Measurements from ENCODE around the gene ATXN7L1. TPM values are rescaled to one million over a fixed set of nuclear protein-coding genes. Genes with fewer than 3 reads are reported as not detected.

Gene ATXN7L1
- total RNA-seq, 2 donors from 2014 or later, result 9.5 to 9.7 TPM

- intact Hi-C loops (cut with DNase I), result loop anchor here in 1 of 2 donors (10.0 kb wide), 1 partner anchor 177 kb away; no protein-coding TSS in a partner anchor
- peak; percentile 0 for DNase-seq (ENCODE audit: low spot score)
Measured at GRCh38 chr7:105677410-105677730, 199.0 kb downstream of the ATXN7L1 start.

- intact Hi-C loops (cut with DNase I), result loop anchor here in 1 of 2 donors (10.0 kb wide), 1 partner anchor 179 kb away; no protein-coding TSS in a partner anchor
- peak; percentile 76 for DNase-seq (ENCODE audit: low spot score)
Measured at GRCh38 chr7:105675934-105676371, 200.4 kb downstream of the ATXN7L1 start.

GRCh38 chr7:105674200-105674920 is 202.0 kb downstream of the ATXN7L1 start:
- intact Hi-C loops (cut with DNase I), result loop anchor here in 1 of 2 donors (10.0 kb wide), 1 partner anchor 180 kb away; no protein-coding TSS in a partner anchor
- DNase-seq (ENCODE audit: low spot score), result peak; percentile 44

GRCh38 chr7:105673367-105674084 is 202.9 kb downstream of the ATXN7L1 start:
- intact Hi-C loops (cut with DNase I), result loop anchor here in 1 of 2 donors (10.0 kb wide), 1 partner anchor 181 kb away; no protein-coding TSS in a partner anchor
- no peak for DNase-seq (ENCODE audit: low spot score)

- intact Hi-C loops (cut with DNase I), result loop anchor here in 1 of 2 donors (10.0 kb wide), 1 partner anchor 182 kb away; no protein-coding TSS in a partner anchor
- DNase-seq (ENCODE audit: low spot score), result no peak
Measured at GRCh38 chr7:105672801-105673200, 203.6 kb downstream of the ATXN7L1 start.

GRCh38 chr7:105666324-105666723 is 210.1 kb downstream of the ATXN7L1 start:
- DNase-seq (ENCODE audit: low spot score), result no peak
- intact Hi-C loops (cut with DNase I), result no loop called here

GRCh38 chr7:105665684-105666083 is 210.7 kb downstream of the ATXN7L1 start:
- peak; percentile 51 for DNase-seq (ENCODE audit: low spot score)
- intact Hi-C loops (cut with DNase I), result no loop called here

- intact Hi-C loops (cut with DNase I), result no loop called here
Measured at GRCh38 chr7:105664816-105665525, 211.4 kb downstream of the ATXN7L1 start.

GRCh38 chr7:105662998-105663397 is 213.4 kb downstream of the ATXN7L1 start:
- peak; percentile 51 for DNase-seq (ENCODE audit: low spot score)
- intact Hi-C loops (cut with DNase I), result no loop called here

More at GRCh38 chr7:105664816-105665525, 211.4 kb downstream of the ATXN7L1 start:
- DNase-seq (ENCODE audit: low spot score), result peak; percentile 17

- intact Hi-C loops (cut with DNase I), result no loop called here
- DNase-seq (ENCODE audit: low spot score), result no peak
Measured at GRCh38 chr7:105661625-105662024, 214.8 kb downstream of the ATXN7L1 start.

- no peak for DNase-seq (ENCODE audit: low spot score)
- intact Hi-C loops (cut with DNase I), result no loop called here
Measured at GRCh38 chr7:105656922-105657521, 219.4 kb downstream of the ATXN7L1 start.

- no peak for DNase-seq (ENCODE audit: low spot score)
- intact Hi-C loops (cut with DNase I), result loop anchor here in 1 of 2 donors (1.0 kb wide), 1 partner anchor 101 kb away; no protein-coding TSS in a partner anchor
Measured at GRCh38 chr7:105655500-105656380, 220.7 kb downstream of the ATXN7L1 start.

- intact Hi-C loops (cut with DNase I), result loop anchor here in 1 of 2 donors (1.0 kb wide), 1 partner anchor 101 kb away; no protein-coding TSS in a partner anchor
Measured at GRCh38 chr7:105655067-105655466, 221.3 kb downstream of the ATXN7L1 start.

GRCh38 chr7:105654095-105654686 is 222.2 kb downstream of the ATXN7L1 start:
- DNase-seq (ENCODE audit: low spot score), result no peak
- intact Hi-C loops (cut with DNase I), result loop anchor here (5.0 kb wide), 1 partner anchor 388 kb away; no protein-coding TSS in a partner anchor

More at GRCh38 chr7:105655067-105655466, 221.3 kb downstream of the ATXN7L1 start:
- no peak for DNase-seq (ENCODE audit: low spot score)

- intact Hi-C loops (cut with DNase I), result loop anchor here (5.0 kb wide), 1 partner anchor 389 kb away; no protein-coding TSS in a partner anchor
- DNase-seq (ENCODE audit: low spot score), result no peak
Measured at GRCh38 chr7:105653441-105654005, 222.9 kb downstream of the ATXN7L1 start.

- intact Hi-C loops (cut with DNase I), result loop anchor here (5.0 kb wide), 1 partner anchor 390 kb away; no protein-coding TSS in a partner anchor
- DNase-seq (ENCODE audit: low spot score), result peak; percentile 93
Measured at GRCh38 chr7:105652359-105652993, 223.9 kb downstream of the ATXN7L1 start.

GRCh38 chr7:105651798-105652197 is 224.6 kb downstream of the ATXN7L1 start:
- DNase-seq (ENCODE audit: low spot score), result no peak
- intact Hi-C loops (cut with DNase I), result loop anchor here (5.0 kb wide), 1 partner anchor 391 kb away; no protein-coding TSS in a partner anchor
